Activated CD8-positive, alpha-beta memory T cell treated with anti-CD3 and anti-CD28 coated beads for 48 hours (primary cell): ENCODE measurements around the gene DNAJB14.

Experiments used
- DNase-seq, 3 experiments: peaks; one replicate each; pipeline ENCODE4 v3.0.0-alpha.2; 2020; ENCODE audit warnings: low read depth in 2 of 3, low spot score in 2 of 3

Gene DNAJB14

DNA sequence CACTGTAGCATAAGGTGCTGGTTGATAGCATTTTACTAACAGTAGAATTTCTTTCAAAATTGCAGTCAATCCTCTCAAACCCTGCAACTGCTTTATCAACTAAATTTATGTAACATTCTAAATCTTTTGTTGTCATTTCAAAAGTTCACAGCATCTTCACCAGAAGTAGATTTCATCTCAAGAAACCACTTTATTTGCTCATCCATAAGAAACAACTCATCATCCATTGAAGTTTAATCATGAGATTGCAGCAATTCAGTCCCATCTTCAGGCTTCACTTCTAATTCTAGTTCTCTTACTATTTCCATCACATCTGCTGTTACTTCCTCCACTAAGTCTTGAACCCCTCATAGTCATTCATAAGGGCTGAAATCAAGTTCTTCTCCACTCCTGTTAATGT is 73.8 kb downstream of the DNAJB14 start:
- no peak for DNase-seq

DNA sequence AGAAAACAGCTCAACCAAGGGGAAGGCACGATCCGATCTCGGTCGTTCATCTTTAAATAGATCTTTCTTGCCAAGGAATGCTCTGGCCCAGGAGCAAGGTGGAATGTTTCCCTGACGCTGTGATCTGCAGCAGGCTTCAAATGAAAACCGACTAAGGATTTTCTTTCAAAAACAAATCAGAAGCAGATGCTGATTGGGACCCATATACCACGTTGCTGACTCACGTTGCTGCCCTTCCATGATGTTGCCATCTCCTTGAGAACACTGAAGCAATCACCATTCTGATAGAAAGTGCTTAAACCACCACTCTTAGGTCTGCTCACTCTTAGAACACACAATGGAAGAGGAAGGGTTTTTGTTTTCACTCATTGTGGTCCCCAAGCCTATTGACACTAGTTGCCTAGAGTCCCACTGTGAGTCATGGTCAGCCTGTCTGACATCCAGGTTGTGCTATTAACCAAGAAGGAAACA is 78.3 kb downstream of the DNAJB14 start:
- DNase-seq = no peak

DNA sequence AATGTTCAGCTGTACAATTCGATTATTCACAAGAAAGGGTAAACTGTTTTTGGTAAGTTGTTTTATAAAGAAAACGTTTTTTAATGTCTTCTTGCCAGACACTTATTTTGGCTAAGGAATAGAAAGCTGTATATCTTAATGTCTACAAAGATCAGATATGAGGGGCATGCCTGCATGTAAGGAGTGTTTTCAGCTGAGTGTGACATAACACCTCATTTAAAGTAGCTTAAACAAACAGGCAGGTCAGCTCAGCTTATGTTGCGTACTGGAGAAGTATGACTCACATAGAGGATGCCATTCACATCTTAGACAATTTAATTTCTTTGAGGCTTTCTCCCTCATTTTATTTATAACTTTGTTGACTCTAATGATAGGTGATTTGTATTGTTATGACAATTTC is 82.6 kb downstream of the DNAJB14 start:
- DNase-seq = no peak

DNA sequence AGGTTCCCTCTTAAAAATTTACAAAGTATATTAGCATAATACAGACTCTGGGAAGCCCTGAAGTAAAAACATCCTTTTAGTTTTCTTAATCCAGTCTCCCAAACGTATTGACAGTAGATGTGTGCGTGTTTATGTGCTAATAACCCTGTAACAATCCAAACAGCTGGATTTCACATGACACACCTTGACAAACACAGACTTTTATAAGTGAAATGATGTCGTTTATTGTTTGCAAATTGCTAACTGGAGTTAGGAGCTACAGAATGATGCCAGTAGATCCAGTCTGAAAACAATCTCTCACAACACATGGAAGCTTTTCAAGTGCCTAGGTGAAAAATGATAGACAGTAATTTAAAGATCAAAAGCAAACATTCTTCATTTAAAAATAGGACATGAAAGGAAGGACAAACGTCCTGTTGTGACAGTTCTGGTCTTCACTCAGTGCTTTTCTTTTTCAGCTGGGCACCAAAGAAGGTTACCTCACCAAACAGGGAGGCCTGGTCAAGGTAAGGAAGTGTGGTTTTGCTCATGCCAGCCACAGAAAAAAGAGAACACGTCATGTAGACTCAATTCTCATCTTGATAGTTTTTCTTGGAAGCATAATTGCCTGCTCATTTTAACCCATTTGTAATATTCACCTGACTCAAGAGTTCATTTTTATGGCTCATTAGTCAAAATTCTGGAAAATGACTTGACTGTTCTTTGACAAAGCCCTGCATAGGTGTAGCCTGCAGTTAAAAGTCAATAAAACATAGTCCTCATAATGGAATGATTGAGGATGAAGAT is 85.1 kb downstream of the DNAJB14 start:
- DNase-seq = no peak

DNA sequence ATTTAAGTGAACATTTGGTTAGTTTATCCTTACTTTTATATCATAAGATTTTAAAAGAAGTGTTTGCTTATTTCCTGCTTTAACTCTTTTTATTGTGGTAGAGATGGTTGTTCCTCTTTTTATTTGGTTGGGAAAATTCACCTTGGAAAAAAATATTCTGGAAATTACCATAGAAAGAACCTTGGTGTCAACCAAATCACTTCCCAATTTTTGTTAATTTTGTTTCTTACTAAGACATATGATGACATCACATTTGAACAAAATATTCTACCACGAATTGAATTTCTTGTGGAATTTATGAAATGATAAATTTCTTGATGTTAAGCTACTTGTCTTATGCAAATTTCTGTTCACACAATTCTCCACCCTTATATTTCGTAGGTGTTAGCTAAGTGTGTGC is 85.9 kb downstream of the DNAJB14 start:
- no peak for DNase-seq

DNA sequence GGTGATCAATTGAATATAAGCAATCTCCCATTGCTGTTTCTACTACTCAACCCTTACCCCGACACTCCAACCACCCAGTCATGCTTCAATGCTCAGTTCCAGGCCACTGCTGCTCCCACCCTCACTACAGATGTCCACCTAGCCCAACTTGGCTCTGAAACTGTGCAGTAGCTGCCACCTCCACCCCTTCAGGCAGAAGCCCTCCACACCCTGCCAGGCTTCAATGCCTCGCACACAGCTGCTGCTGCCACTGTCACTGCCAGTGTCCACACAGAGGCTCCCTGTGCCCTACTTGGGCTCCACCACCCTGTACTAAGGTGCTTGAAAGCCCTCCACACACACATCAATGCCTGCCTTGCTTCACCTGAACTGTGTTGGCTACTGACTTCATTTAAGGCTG is 86.8 kb downstream of the DNAJB14 start:
- DNase-seq = no peak

DNA sequence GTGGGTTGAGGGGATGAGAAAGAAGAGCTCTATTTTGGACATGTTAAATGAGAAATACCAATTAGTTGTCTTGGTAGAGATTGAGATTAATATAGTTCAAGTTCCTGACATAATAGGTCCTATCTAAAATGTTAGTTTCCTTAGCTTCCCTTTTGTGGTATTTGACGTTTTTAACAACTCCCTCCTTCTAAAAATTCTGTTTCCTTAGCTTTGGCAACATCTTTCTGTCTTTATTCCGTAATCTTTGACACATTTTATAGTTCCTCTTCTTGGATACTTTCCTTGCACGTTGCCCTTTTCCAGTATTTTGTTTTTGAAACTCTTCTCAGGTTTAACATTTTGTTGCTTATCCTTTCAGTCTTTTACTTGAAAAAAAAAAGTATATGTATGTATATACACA is 89.1 kb downstream of the DNAJB14 start:
- no peak for DNase-seq

DNA sequence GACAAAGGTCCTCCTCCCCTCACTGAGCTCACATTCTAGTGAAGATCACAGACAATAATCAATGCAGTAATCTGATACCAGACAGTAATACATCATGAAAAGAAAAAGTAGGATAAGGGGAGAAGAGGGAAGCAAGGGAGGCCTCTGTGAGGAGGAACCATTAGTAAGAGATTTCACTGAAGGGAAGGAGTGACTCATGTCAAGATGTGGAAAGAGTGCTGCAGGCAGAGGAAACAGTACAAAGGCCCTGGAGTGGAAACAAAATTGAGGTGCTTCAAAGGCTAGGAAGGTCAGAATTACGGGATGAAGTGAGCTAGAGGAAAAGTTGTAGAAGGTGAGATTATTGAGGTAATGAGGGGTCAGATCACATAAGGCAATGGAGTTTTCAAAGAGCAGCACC is 90.3 kb downstream of the DNAJB14 start:
- no peak for DNase-seq

DNA sequence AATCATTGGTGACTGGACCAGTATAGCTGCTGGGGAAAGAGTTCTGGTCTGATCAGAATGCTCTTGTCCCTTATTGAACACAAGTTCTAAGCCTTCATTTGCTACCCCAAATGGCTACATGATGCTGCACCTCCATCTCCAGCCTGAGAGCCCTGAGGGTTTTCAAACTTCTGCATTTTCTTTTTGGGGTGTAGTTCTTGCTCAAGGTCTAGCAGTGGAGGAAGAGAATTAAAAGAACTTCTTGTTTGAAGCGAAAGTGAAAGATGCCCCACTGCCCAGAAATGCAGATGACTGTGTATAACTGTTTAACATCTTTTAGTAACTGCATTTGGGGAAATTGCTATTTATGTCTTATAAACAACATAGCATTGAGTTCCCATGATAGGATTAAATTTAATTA is 90.7 kb downstream of the DNAJB14 start:
- no peak for DNase-seq

DNA sequence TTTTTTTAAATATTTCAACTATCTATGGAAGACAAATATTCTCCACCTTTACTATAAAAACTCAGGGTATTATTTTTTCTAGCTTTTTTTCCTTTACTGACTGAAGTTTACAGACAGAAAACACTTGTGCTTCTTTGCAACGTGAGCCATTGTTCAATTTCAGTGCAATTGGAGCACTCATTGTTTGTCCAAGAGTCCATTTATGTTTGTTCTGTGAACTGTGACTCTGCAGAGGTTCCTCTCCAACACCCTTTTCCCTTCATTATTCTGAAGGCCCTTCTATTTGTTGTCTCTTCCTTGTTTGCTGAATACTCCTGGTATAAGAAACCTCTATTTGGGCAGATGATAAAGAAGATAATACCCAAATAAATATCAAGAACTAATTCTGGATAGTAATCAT is 92.4 kb downstream of the DNAJB14 start:
- no peak for DNase-seq

DNA sequence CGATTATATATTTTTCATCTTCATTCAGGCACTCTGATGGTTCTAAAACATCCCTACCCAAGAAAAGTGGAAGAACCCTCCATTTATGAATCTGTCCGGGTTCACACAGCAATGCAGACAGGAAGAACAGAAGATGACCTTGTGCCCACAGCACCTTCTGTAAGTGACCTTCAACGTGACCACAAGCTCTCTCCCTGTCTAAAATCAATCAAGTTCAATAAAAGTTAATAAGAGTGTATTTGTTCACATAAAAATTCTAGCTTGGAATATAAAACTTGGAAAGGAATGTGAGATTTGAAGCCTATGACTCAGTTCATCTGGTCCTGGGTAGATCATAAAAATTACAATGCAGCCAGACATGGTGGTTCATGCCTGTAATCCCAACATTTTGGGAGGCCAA is 93.2 kb downstream of the DNAJB14 start:
- no peak for DNase-seq

DNA sequence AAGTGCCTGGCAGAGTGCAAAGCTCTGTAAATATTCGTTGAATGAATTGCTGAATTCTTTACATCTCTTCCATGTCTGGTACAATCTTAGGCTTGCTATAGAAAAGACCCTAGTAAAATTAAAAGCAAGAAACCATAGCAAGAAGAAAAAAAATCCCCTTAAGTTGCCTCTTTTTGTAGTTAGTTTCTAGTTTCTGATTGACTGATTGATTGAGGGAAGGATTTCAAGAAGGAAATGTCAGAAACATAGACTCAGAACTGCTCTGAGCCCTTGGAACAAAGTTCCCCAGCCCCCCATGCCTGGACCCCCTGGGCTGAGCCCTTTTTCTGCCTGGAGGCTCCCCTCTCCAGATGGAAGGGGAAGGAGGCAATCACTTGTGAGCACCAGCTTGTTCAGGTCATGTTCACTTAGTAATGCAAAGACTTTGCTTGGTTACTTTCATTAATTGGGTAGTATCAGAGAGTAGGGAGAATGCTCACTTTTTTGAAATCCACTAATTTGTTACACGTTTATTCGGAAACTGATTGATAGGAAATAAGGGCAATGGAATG is 94.1 kb downstream of the DNAJB14 start:
- DNase-seq = no peak

DNA sequence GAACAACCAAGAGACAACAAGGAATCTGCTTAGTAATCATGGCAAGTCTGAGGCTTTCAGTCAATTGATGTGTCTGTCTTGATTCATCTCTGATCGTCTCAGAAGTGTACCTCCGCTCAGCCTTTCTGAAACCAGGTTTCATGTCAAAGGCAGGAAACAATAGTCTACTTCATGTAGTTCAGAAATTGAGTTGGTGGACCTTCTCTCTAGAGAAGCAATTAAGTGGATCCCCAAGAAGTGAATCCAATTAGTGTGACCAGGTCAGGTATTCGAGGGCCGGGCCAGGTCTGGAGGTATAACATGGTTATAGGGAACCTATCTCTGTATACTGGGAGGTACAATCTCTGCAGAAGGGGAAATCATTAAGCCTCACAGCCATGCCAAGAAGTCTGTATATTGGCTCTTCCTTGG is 97.8 kb downstream of the DNAJB14 start:
- DNase-seq = no peak

DNA sequence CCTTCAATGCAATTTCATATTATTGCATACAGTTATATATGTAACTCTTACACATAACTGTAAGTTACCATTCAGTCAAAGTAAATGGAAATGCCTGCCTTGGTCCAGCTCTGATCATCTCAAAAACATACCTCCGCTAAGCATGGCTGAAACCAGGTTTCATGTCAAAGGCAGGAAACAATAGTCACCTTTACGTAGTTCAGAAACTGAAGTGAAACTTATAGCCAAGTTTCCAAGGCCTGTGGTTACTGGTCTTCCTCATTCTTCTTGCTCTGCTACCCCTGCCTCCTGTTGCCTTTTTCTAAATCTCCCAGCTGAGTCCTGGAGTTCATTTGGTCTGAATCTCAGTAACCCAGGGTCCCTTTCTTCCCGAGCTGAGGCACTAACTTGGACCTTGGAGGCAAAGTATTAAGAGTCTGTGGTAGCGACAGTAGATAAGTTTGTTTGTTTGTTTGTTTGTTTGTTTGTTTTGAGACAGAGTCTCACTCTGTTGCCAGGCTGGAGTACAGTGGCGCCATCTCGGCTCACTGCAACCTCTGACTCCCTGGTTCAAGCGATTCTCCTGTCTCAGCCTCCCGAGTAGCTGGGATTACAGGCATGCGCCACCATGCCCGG is 98.9 kb downstream of the DNAJB14 start:
- DNase-seq = no peak

DNA sequence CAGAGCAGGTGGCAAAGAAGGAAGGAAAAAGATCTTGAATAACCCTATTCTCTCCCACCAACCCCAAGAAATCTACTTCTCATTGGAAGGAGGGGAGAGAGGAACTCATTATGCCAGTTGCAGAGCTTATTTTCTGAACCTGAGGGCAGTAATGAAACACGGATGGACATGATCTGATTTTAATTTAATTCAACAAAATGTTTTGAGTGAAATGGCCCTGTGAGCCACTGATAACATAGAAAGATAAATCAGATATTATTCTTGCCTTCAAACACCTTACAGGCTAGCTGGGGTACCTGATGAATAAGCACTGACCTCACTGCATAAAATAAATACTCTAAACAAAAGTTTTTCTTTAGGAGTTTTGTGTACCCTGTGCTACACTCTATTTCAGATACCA is 99.5 kb downstream of the DNAJB14 start:
- no peak for DNase-seq
